Measurements from ENCODE around the gene LAPTM5. TPM values are rescaled to one million over a fixed set of nuclear protein-coding genes. Genes with fewer than 3 reads are reported as not detected.
A peak's percentile ranks its signal among the peaks of the same experiment; 100 is the strongest.

LAPTM5 gene
- total RNA-seq, 4 donors from 2014 or later = 8.7 to 21.5 (median 15.6) TPM

DNA sequence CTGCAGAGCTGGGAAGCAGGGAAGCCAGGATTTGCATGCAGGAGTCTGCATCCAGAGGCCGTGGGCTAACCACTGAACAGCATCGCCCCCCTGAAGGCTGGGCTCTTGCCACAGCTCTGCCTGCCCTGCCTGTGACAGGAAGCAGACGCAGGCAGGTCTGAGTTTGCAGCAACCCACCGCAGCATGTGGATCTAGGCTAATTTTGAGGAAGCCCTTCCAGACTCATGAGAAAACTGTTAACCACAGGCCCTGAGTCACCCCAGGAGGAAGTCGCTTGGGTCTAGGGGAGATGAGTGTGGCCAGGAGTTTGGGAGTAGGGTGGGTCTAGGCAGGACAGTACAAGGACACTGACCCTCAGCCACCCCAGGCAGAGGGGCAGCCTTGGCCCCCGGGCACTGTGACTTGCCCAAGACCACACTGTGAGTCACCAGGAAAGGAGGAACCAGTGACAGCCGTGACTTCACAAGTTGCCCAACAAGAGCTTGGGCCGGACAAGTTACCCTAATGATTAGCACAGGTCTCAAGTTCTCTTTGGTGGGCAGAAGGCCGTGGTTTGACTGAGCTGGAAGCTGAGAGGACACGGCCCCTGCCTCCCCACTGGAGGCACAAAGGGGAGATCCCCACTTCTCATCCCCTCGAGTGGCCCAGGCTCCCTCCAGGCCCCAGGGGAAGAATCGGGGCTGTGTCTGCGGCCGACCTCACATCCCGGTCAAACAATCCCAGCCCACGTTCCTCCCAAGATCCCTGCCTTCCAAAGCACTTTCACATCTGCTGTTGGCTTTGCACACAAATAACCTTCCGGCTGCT, 826 bp downstream of the LAPTM5 start:
- peak overlapping the region; percentile 20 for H3K4me3 ChIP-seq (ENCODE audit: low read depth, poor library complexity, severe bottlenecking)
- DNase-seq (ENCODE audit: low spot score in 2 of 2) = peak; percentile 74 to 93
- TF ChIP-seq, protein P1, sequence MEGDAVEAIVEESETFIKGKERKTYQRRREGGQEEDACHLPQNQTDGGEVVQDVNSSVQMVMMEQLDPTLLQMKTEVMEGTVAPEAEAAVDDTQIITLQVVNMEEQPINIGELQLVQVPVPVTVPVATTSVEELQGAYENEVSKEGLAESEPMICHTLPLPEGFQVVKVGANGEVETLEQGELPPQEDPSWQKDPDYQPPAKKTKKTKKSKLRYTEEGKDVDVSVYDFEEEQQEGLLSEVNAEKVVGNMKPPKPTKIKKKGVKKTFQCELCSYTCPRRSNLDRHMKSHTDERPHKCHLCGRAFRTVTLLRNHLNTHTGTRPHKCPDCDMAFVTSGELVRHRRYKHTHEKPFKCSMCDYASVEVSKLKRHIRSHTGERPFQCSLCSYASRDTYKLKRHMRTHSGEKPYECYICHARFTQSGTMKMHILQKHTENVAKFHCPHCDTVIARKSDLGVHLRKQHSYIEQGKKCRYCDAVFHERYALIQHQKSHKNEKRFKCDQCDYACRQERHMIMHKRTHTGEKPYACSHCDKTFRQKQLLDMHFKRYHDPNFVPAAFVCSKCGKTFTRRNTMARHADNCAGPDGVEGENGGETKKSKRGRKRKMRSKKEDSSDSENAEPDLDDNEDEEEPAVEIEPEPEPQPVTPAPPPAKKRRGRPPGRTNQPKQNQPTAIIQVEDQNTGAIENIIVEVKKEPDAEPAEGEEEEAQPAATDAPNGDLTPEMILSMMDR (IDR thresholded peaks at IDR 0.05) = no peak
- TF ChIP-seq POLR2A (IDR thresholded peaks at IDR 0.05) = no peak
- intact Hi-C loops (cut with DNase I; ENCODE audit: low total_unique reads) = no loop called here
- WGBS, 2 donors = 51 to 56% methylated on average over 17 of the region's 17 CpGs

DNA sequence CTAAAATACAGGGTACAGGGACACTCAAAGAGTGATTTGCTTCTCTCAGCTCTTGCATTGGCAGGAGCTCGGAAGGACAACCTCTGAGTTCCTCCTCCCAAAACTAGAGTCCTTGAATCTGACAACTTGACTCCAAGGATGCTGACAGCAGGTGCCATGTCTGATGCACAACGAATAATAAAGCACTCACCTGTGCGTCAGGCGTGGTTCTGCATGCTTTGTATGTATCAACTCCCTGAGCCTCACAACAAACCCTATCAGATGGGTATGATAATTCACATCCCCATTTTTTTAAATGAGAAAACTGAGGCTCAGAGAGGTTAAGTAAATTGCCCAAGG, 1.4 kb downstream of the LAPTM5 start:
- intact Hi-C loops (cut with DNase I; ENCODE audit: low total_unique reads) = no loop called here
- peak in 1 of 2 donors; percentile 60 for DNase-seq (ENCODE audit: low spot score in 2 of 2)
- WGBS, 2 donors = 85 to 88% methylated on average over 4 of the region's 4 CpGs
- TF ChIP-seq POLR2A (IDR thresholded peaks at IDR 0.05) = no peak
- TF ChIP-seq, protein P1 (IDR thresholded peaks at IDR 0.05) = no peak
- no peak overlapping the region for H3K4me3 ChIP-seq (ENCODE audit: low read depth, poor library complexity, severe bottlenecking)

DNA sequence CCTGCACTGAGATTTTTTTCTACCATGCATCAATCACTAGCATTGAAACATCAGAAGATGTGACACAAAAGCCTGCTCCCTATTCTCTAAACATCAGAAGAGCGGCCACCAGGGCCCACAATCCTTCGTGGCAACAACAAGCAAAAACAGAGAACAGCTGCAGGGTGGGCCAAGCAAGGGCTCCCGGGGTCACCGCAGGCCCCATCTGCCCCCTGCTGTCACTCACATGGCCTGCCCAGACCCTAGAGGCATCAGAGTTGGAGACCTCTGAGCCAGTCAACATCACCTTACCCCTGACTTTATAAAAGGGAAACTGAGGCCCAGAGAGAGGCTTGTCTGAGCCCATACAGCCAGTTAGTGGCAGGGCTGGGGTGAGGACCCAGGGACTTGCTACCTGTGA, 1.8 kb downstream of the LAPTM5 start:
- TF ChIP-seq POLR2A (IDR thresholded peaks at IDR 0.05) = no peak
- TF ChIP-seq, protein P1 (IDR thresholded peaks at IDR 0.05) = no peak
- peak in 1 of 2 donors; percentile 75 for DNase-seq (ENCODE audit: low spot score in 2 of 2)
- intact Hi-C loops (cut with DNase I; ENCODE audit: low total_unique reads) = no loop called here
- no peak overlapping the region for H3K4me3 ChIP-seq (ENCODE audit: low read depth, poor library complexity, severe bottlenecking)
- WGBS, 2 donors = 76 to 90% methylated on average over 4 of the region's 4 CpGs

DNA sequence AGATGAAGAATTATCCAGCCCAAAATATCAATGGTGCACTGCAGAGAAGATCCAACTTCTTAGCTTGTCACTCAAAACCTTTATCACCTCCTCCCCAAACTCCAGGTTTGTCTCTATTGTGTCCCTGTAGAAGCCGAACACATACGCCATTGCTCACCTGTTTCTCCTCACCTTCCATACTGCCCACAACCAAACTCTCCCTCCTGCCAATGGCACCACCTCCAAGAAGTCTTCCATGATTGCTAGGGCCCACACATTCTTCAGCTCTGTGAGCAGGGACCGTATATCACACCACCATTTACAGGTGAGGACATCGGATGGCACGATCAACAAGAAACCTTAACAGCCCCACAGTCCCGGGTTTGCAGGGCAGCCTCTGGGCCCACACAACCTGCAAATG, 2.2 kb downstream of the LAPTM5 start:
- intact Hi-C loops (cut with DNase I; ENCODE audit: low total_unique reads) = no loop called here
- DNase-seq (ENCODE audit: low spot score in 2 of 2) = no peak
- whole genome bisulfite sequencing, 2 donors = 78 to 94% methylated on average over 6 of the region's 6 CpGs
- H3K4me3 ChIP-seq (ENCODE audit: low read depth, poor library complexity, severe bottlenecking) = no peak overlapping the region
- TF ChIP-seq, protein P1 (IDR thresholded peaks at IDR 0.05) = no peak
- TF ChIP-seq POLR2A (IDR thresholded peaks at IDR 0.05) = no peak

DNA sequence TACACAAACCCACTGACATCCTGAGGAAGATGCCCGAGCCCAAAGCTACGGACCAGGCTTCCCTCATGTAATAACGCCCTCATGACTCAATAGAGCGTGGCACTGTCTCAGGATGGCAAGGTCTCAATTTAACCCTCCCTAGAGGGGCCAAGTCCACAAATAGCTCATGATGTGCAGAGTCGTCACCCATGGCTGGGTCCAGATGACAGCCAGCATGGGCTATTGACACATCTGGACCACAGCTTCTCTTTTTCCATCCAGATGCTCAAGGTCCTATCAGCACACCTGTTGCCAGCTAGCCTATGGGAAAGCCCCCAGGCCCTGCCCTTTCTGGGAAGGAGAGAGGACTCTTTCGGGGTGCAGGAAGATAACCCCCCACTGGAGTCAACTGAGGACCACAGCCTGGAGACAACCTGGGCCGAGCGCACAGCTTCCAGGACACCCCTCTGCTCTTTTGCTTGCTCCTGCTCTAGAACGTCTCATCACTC, 2.8 kb downstream of the LAPTM5 start:
- DNase-seq (ENCODE audit: low spot score in 2 of 2) = no peak
- H3K4me3 ChIP-seq (ENCODE audit: low read depth, poor library complexity, severe bottlenecking) = no peak overlapping the region
- 70 to 73% methylated on average over 9 of the region's 9 CpGs for WGBS, 2 donors
- intact Hi-C loops (cut with DNase I; ENCODE audit: low total_unique reads) = no loop called here
- TF ChIP-seq, protein P1 (IDR thresholded peaks at IDR 0.05) = no peak
- no peak for TF ChIP-seq POLR2A (IDR thresholded peaks at IDR 0.05)
